Heart right ventricle (tissue), 16 donors: ENCODE results near the gene MESP1. TPM values are rescaled to one million over a fixed set of nuclear protein-coding genes. Genes with fewer than 3 reads are reported as not detected.
"Not testable (repeated sequence)": the region's sequence is repeated elsewhere in the genome, so short reads cannot be mapped to it uniquely, and the experiment has no call there.

Source experiments
- ATAC-seq, 8 donors: fragments of 200-7000 bp; cut with Tn5 transposase; one replicate each; pipeline ENCODE4 v1.9.1; 2020; ENCODE audit warnings: mild to moderate bottlenecking in 8 of 8, moderate library complexity in 8 of 8, moderate number of reproducible peaks in 1 of 8
- DNase-seq, 2 donors: peaks; one replicate each; pipeline ENCODE4 v3.0.0-alpha.2; 2020
- H3K27ac ChIP-seq, 10 donors: fragments of 200-600 bp; sonication (generic) in 2 of 10; one replicate each; pipeline versions ENCODE4 v1.5.0 to v1.8.0; 2020 to 2022; ENCODE audit warnings: mild to moderate bottlenecking in 3 of 10
- H3K27me3 ChIP-seq, 7 donors: fragments of 200-600 bp; one replicate each; pipeline ENCODE4 v1.8.0; 2021 to 2022; ENCODE audit warnings: mild to moderate bottlenecking in 2 of 7
- H3K36me3 ChIP-seq, 9 donors: fragments of 200-600 bp; sonication (generic) in 1 of 9; one replicate each; pipeline versions ENCODE4 v1.5.0 to v1.8.0; 2020 to 2022; ENCODE audit warnings: mild to moderate bottlenecking in 2 of 9
- H3K4me1 ChIP-seq, 9 donors: fragments of 200-600 bp; sonication (generic) in 1 of 9; one replicate each; pipeline versions ENCODE4 v1.5.0 to v1.8.0; 2020 to 2022; ENCODE audit warnings: mild to moderate bottlenecking in 4 of 9
- H3K4me3 ChIP-seq, 10 donors: fragments of 200-600 bp; sonication (generic) in 2 of 10; one replicate each; pipeline versions ENCODE4 v1.5.0 to v1.8.0; 2020 to 2022; ENCODE audit warnings: mild to moderate bottlenecking in 7 of 10, moderate library complexity in 2 of 10
- H3K9me3 ChIP-seq, 11 donors: fragments of 200-600 bp in 10 of 11; sonication (generic) in 2 of 11; one replicate each; pipeline versions ENCODE4 v1.5.0 to v1.8.0; 2013 to 2022; ENCODE audit warnings: mild to moderate bottlenecking in 2 of 11, control low read depth in 1 of 11, moderate library complexity in 1 of 11
- CTCF ChIP-seq, 9 donors: fragments of 200-600 bp; sonication (generic) in 2 of 9; IDR thresholded peaks; one replicate each; pipeline versions ENCODE4 v1.5.0 to v1.8.0; 2021 to 2022; ENCODE audit warnings: antibody characterized with exemption in 9 of 9, mild to moderate bottlenecking in 5 of 9, moderate library complexity in 1 of 9
- WGBS, 2 donors: extraction: QIAGEN DNeasy Blood & Tissue Kit; methylation state at CpG; one replicate each; pipeline ENCODE4 v1.1.7; 2013; ENCODE audit warnings: inconsistent platforms in 1 of 2; 5-methylcytosine and 5-hydroxymethylcytosine counted together
- intact Hi-C, 10 donors: fragments of 100-400 bp; cut with DNase I; formaldehyde crosslinking; loops; one replicate each; pipeline versions ENCODE4 v1.11.1 to v1.14.2; 2022
- polyA plus RNA-seq, 2 donors: library from polyadenylated mRNA; stranded (reverse); fragments of 200-250 nt; gene quantifications; one replicate each; pipeline ENCODE4 v1.2.3, GENCODE V29; 2013
- total RNA-seq, 10 donors: library from RNA; stranded (reverse); fragmentation: NEBNext Ultra II Directional in 3 of 10; extraction: Animal tissue kit (Norgen Biotek cat#: 25700) in 3 of 10; gene quantifications; one replicate each; pipeline versions ENCODE4 v1.2.1 to v1.2.4, GENCODE V29; 2021 to 2023
- donor health status: Arrhythmogenic right ventricular cardiomyopathy.
- donor health status: ischemic (EF 13 %, LVEDD 7.1; RV severe dilation, severe dysfunction).
- donor health status: healthy with polysubstance abuse.
- donor health status: DM: no; HTN: yes; CAD: no.
- donor health status: DM: no; HTN: no; CAD: no.
- donor health status: ischemic (EF 25% LVEDD 6.9; RV normal size, moderate dysfunction).
- donor health status: ischemic (EF 25% LVEDD 5.7; RV mildly dilated, moderate dysfunction).
- donor health status: healthy.
- donor health status: DM: yes; HTN: yes; CAD: no.
- donor health status: Ischemic cardiomyopathy.
- donor health status: ischemic (EF 35%, LVEDD 5.7; RV mildly dilated, moderate dysfunction).
- donor health status: nonischemic (EF 11% LVEDD 7.7; RV severe dilation, severe dysfunction).
- donor health status: DM: yes; HTN: yes; CAD: no.
- donor health status: PGD.
- donor health status: ischemic (EF 29% LVEDD 5.4; RV normal size, mild dysfunction).
- donor health status: nonischemic (EF 23%, LVEDD 6.1; RV moderate dilation, normal function).

Gene MESP1
- total and polyA plus RNA-seq, 12 donors, result 1.3 to 9.2 (median 5.6) TPM

GRCh38 chr15:89790661-89791060 is 39.6 kb upstream of the MESP1 start:
- H3K36me3 ChIP-seq, result peaks cover 0 to 68% (median 0%) of the 10 kb centered on the region in 9 donors
- H3K27ac ChIP-seq, result no peak overlapping the region
- ATAC-seq (no peak), DNase-seq (no peak)
- no peaks in the 10 kb centered on the region for H3K27me3 ChIP-seq
- peaks cover 0 to 14% (median 10%) of the 10 kb centered on the region in 9 donors for H3K4me1 ChIP-seq
- peaks cover 0 to 25% (median 4%) of the 10 kb centered on the region in 11 donors for H3K9me3 ChIP-seq
- WGBS, 2 donors, result 88 to 90% methylated on average over 16 of the region's 16 CpGs
- TF ChIP-seq CTCF (IDR thresholded peaks at IDR 0.05), result no peak
- intact Hi-C loops, result no loop called here
- H3K4me3 ChIP-seq, result no peak overlapping the region

GRCh38 chr15:89790206-89790605 is 39.2 kb upstream of the MESP1 start:
- H3K4me3 ChIP-seq, result no peak overlapping the region
- H3K27me3 ChIP-seq, result no peaks in the 10 kb centered on the region
- no peak overlapping the region for H3K27ac ChIP-seq
- H3K36me3 ChIP-seq, result peaks cover 0 to 68% (median 0%) of the 10 kb centered on the region in 9 donors
- intact Hi-C loops, result no loop called here
- WGBS, 2 donors, result 75 to 77% methylated on average over 10 of the region's 10 CpGs
- DNase-seq, result no peak
- H3K9me3 ChIP-seq, result peaks cover 0 to 25% (median 4%) of the 10 kb centered on the region in 11 donors
- ATAC-seq, result no peak
- peaks cover 0 to 9% (median 8%) of the 10 kb centered on the region in 9 donors for H3K4me1 ChIP-seq
- no peak for TF ChIP-seq CTCF (IDR thresholded peaks at IDR 0.05)

GRCh38 chr15:89788585-89788984 is 37.5 kb upstream of the MESP1 start:
- 94 to 100% methylated on average over 4 of the region's 4 CpGs for WGBS, 2 donors
- ATAC-seq, H3K4me3 ChIP-seq, H3K4me1 ChIP-seq, H3K27me3 ChIP-seq, intact Hi-C loops, DNase-seq, H3K27ac ChIP-seq: not testable (repeated sequence)
- Histone ChIP-seq H3K9me3 (peaks cover 0 to 25% (median 4%) of the 10 kb centered on the region in 11 donors), H3K36me3 (peaks cover 0 to 78% (median 0%) of the 10 kb centered on the region in 9 donors)

- ATAC-seq (no peak), DNase-seq (no peak)
- Histone ChIP-seq H3K27ac (no peak overlapping the region), H3K36me3 (peaks cover 0 to 74% (median 0%) of the 10 kb centered on the region in 9 donors), H3K4me3 (no peak overlapping the region), H3K4me1 (no peaks in the 10 kb centered on the region), H3K27me3 (no peaks in the 10 kb centered on the region), H3K9me3 (peaks cover 0 to 25% (median 4%) of the 10 kb centered on the region in 11 donors)
- intact Hi-C loops, result no loop called here
- TF ChIP-seq CTCF (IDR thresholded peaks at IDR 0.05), result no peak
- 93 to 95% methylated on average over 3 of the region's 3 CpGs for WGBS, 2 donors
These were observed 36.9 kb upstream of the MESP1 start for GRCh38 chr15:89787944-89788343.

GRCh38 chr15:89785774-89786140 is 34.7 kb upstream of the MESP1 start:
- DNase-seq (no peak), ATAC-seq (no peak)
- peaks cover 0 to 21% (median 0%) of the 10 kb centered on the region in 9 donors for H3K4me1 ChIP-seq
- peaks cover 0 to 52% (median 0%) of the 10 kb centered on the region in 9 donors for H3K36me3 ChIP-seq
- intact Hi-C loops, result no loop called here
- no peak for TF ChIP-seq CTCF (IDR thresholded peaks at IDR 0.05)
- H3K4me3 ChIP-seq, result no peak overlapping the region
- H3K27me3 ChIP-seq, result no peaks in the 10 kb centered on the region
- no peak overlapping the region for H3K27ac ChIP-seq
- H3K9me3 ChIP-seq, result peaks cover 0 to 25% (median 4%) of the 10 kb centered on the region in 11 donors
